PC-9 (cell line): ENCODE results near the gene KLHL17.

Source experiments
- EZH2 ChIP-seq: fragments of 200-600 bp; sonication (generic); IDR thresholded peaks from 2 replicates; pipeline ENCODE4 v1.8.0; 2017; ENCODE audit warnings: antibody characterized with exemption, low read depth
- TF ChIP-seq, protein P1 (sequence below): fragments of 200-600 bp; sonication (generic); conservative IDR thresholded peaks from 2 replicates; pipeline ENCODE4 v1.6.1; 2017; ENCODE audit warnings: mixed run types, antibody characterized with exemption, mild to moderate bottlenecking, moderate library complexity

DNA sequence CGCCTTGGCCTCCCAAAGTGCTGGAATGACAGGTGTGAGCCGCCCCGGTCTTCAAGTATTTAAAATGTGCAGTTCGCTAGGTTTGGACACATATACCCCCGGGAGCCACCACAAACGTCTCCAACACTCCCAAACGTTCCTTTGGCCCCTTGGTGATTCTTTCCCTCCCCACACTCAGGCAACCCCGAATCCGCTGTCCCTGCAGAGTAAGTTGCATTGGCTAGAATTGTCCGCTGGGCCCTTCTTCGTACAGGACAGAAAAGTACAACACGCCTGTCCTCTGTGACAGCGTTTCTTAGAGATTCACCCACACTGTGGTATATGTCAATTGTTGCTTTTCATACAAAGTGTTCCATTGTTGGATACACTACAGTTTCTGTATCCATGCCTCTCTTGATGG, 24.7 kb downstream of the KLHL17 start:
- TF ChIP-seq, protein P1, sequence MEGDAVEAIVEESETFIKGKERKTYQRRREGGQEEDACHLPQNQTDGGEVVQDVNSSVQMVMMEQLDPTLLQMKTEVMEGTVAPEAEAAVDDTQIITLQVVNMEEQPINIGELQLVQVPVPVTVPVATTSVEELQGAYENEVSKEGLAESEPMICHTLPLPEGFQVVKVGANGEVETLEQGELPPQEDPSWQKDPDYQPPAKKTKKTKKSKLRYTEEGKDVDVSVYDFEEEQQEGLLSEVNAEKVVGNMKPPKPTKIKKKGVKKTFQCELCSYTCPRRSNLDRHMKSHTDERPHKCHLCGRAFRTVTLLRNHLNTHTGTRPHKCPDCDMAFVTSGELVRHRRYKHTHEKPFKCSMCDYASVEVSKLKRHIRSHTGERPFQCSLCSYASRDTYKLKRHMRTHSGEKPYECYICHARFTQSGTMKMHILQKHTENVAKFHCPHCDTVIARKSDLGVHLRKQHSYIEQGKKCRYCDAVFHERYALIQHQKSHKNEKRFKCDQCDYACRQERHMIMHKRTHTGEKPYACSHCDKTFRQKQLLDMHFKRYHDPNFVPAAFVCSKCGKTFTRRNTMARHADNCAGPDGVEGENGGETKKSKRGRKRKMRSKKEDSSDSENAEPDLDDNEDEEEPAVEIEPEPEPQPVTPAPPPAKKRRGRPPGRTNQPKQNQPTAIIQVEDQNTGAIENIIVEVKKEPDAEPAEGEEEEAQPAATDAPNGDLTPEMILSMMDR, result no peak
- TF ChIP-seq EZH2, result no peak
